Peyer's patch (tissue), 4 donors: Measurements from ENCODE around the gene ZNF280A.

ENCODE experiments used
- CTCF ChIP-seq, 6 experiments: fragments of 450-650 bp in 4 of 6; fragments of 200-600 bp in 2 of 6; sonication (generic) in 1 of 6; IDR thresholded peaks; one replicate each; pipeline ENCODE4 v1.5.1; 2017 to 2019; ENCODE audit warnings: antibody characterized with exemption in 6 of 6, mild to moderate bottlenecking in 3 of 6, moderate library complexity in 1 of 6
- POLR2A ChIP-seq, 2 donors: fragments of 450-650 bp; IDR thresholded peaks; one replicate each; pipeline ENCODE4 v1.5.1; 2017; ENCODE audit warnings: antibody characterized with exemption in 2 of 2, mild to moderate bottlenecking in 2 of 2, moderate library complexity in 2 of 2

GRCh38 chr22:22464541-22465054 is 55.5 kb downstream of the ZNF280A start:
- TF ChIP-seq CTCF (IDR thresholded peaks at IDR 0.05): no peak
- TF ChIP-seq POLR2A (IDR thresholded peaks at IDR 0.05): no peak
